Mammary epithelial cell (primary cell): ENCODE data around the gene GLIPR1L2.

Experiments
- CTCF ChIP-seq, 2 donors: IDR thresholded peaks in 1 of 2; conservative IDR thresholded peaks in 1 of 2; 2 replicates each; pipeline ENCODE4 v1.5.1; 2011 to 2012; ENCODE audit warnings: inconsistent platforms in 2 of 2, low read length in 2 of 2, mild to moderate bottlenecking in 2 of 2, control low read depth in 1 of 2, low read depth in 1 of 2; ENCODE audit not compliant: insufficient read depth in 1 of 2; ENCODE audit errors: extremely low read depth in 1 of 2
- EZH2 ChIP-seq: IDR thresholded peaks from 2 replicates; pipeline ENCODE4 v1.6.1; 2012; ENCODE audit warnings: low read length, inconsistent platforms, borderline replicate concordance

- no peak for TF ChIP-seq EZH2
- TF ChIP-seq CTCF (conservative IDR thresholded peaks at IDR 0.05 in 1 of 2, IDR thresholded peaks at IDR 0.05 in 1 of 2; ENCODE audit: extremely low read depth in 1 of 2, insufficient read depth in 1 of 2, low read depth in 1 of 2, low read length in 2 of 2): no peak
These were observed 18.9 kb downstream of the GLIPR1L2 start for GRCh38 chr12:75409830-75410229.
